HG02610 (cell line): ENCODE measurements around the gene PIK3R3.
"Not testable (repeated sequence)": the region's sequence is repeated elsewhere in the genome, so short reads cannot be mapped to it uniquely, and the experiment has no call there.

Experiments used
- ATAC-seq: cut with Tn5 transposase; IDR thresholded peaks from one replicate; pipeline ENCODE4 v1.9.1; 2021; ENCODE audit warnings: mild to moderate bottlenecking, moderate library complexity; ENCODE audit not compliant: unreplicated experiment

Gene PIK3R3

DNA sequence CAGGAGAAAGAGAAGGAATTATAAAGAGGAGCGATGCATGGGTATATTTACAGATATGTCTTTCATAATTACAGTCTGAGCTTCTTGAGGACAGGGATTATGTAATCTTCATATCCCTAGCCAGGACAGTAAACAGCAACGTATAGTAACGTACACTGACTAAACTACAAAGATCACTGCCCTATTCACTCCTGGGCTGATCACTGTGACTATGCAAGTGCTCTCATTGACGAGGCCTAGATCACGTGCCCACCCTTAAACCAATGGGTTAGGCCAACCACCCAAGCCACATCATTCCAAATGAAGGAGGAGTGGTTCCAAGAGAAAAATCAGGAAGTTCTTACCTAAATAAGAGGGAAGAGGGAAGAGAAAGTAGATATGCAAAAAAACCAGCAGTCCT is 18.5 kb downstream of the PIK3R3 start:
- no peak for ATAC-seq

DNA sequence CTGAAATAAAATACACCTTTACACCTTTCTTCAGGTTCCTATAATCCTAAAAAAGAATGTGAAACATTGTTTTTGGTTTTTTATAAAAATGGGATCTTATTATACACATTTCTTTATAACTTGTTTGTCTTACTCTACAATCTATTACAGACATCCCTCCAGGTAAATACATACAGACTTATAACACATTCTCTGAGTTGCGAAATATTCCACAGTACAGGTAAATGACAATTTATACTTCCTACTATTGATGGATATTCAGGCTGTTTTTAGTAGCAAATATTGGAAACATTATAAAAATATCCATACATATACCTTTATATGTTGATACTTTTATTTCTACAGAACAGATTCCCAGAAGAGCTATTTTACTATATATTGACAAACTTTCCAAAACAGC is 20.3 kb downstream of the PIK3R3 start:
- ATAC-seq, result no peak

DNA sequence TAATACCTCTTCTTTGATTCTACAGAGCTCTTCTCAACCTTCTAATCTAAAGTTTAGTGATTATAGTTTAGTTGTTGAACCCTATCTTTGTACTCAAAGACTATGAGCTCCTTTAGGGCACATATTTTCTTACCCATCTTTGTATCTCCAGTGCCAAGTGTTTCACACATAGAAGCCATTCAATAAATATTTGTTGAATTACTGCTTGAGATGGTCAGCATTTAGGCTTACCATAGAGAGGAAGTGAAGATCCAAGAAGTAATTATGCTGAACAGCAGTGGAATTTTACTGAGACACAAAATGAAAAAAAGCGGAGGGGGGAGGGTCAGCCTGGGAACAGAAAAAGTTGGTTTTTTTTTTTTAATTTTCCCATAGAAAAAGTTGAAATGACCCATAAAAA is 21.9 kb downstream of the PIK3R3 start:
- no peak for ATAC-seq

DNA sequence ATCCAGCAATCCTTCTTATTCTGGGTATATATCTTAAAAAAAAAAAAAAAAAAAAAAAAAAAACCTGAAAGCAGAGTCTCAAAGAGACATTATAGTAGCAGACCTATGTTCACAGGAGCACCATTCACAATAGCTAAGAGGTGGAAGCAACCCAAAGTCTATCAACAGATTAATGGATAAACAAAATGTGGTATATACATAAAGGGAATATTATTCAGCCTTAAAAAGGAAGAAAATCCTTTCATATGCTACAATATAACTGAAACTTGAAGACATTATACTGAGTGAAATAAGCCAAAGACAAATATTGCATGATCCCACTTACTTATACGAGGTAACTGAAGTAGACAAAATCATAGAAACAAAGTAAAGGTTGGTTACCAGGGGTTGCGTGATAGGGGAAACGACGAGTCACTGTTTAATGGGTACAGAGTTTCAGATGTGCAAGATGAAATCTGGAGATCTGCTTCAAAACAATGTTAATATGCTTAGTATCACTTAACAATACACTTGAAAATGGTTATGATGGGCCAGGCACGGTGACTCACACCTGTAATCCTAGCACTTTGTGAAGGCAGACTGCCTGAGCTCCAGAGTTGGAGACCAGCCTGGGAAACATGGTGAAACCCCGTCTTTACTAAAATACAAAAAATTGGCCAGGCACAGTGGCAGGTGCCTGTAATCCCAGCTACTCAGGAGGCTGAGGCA is 29.5 kb downstream of the PIK3R3 start:
- ATAC-seq, result no peak

DNA sequence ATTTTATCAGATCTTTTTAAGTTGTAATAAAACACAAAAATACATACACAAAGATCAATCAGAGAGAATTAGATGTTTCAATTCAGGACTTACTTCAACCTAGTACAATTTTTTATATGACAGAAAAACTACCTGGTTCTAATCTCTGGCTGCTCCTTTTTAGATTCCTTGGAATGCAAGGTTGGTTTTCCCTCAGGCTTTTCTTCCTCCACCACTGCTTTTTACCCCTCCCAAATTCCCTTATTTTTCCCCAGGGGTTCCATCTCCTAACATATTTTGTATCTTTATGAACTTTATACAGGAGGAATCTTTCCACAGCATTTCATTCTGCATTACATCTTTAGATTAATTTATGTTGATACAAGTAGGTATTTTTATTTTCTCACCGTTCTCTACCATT is 33.2 kb downstream of the PIK3R3 start:
- ATAC-seq, result no peak

DNA sequence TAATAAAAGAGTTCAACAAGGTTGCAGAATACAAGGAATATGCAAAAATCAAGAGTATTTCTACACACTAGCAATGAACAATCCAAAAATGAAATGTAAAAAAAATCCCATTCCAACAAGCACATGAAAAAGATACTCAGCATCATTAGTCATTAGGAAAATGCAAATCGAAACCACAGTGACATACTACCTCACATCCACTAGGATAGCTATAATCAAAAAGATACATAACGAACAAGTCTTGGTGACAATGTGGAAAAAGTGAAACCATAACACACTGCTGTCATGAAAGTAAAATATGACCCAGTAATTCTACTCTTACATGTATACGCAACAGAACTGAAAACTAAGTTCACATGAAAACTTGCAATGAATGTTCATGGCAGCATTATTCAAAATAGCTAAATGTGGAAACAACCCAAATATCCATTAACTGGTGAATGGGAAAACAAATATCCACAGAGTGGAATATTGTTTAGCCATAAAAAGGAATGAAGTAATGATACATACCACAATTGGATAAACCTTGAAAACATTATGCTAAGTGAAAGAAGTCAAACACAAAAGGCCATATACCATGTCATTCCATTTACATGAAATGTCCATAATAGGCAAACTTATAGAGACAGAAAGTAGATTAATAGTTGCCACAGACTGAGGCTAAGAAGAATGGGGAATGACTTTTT is 34.3 kb downstream of the PIK3R3 start:
- no peak for ATAC-seq

DNA sequence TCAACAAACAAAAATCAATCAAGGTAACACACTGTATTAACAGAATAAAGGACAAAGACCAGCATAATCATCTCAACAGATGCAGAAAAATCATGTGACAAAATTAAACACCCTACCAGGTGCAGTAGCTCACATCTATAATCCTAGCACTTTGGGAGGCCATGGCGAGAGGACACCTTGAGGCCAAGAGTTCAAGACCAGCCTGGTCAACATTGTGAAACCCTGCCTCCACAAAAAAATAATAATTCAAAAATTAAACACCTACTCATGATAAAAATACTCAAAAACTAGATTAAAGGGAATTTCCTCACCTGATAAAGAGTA is 35.3 kb downstream of the PIK3R3 start:
- no peak for ATAC-seq

DNA sequence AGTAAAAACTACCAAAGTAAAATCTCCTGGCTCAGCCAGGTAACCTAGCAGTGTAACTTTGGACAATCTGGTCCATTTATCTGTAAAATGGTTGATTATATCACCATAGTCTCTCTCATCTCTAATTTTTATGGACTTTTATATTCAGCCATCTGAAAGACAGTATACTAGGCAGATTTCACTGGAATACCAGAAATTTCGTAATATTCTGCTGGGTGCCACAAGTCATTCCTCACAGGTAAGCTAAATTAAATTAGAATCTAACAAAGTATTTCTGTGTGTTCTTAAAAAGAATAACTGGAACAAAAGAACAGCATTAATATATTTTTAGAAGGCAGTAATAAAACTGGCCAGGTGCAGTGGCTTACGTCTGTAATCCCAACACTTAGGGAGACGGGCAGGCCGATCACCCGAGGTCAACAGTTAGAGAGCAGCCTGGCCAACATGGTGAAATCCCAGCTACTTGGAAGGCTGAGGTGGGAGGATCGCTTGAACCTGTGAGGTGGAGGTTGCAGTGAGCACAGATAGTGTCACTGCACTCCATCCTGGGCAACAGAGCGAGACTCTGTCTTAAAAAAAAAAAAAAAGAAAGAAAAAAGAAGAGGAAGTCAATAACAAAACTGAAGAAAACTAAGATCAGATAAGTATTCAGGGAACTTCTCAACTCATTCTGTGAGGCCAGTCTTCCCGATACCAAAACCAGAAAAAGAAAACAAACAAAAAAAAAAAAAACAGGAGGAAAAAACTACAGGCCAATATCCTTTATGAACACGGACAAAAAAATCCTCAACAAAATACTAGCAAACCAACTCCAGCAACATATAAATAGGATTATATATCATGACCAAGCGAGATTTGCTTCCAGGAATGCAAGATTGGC is 35.9 kb downstream of the PIK3R3 start:
- ATAC-seq, result no peak

DNA sequence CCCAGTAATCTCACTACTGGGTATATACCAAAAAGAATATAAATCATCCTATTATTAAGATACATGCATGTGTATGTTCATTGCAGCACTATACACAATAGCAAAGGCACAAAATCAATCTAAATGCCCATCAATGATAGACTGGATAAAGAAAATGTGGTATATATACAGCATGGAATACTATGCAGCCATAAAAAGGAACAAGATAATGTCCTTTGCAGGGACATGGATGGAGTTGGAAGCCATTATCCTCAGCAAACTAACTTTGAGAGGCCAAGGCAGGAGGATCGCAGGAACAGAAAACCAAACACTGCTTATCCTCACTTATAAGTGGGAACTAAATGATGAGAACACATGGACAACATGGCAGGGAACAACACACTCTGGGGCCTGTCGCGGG is 37.3 kb downstream of the PIK3R3 start:
- ATAC-seq, result not testable (repeated sequence)

DNA sequence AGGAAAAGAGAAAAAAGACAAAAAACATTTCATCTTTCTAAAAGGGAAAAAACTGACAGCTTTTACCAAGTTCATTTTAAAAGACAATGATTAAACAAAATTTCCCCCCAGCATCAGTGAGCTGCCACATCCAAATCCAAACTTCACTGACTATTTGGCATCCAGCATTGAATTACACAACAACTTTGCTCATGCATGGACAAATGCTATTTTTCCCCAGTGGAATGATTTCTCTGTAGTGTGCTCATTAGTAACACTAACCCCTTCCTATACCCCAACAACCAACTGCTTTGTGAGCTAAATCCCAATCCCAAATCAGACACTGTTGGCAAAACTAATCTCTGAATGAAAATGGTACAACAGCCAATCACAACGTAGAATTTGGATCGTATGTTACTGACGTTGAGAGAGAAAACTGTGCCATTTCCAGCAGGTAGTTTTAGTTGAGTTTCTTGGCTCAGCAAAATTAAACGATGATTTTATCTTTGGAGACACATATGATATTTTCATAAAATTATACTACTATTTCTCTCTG is 37.9 kb downstream of the PIK3R3 start:
- ATAC-seq, result no peak

DNA sequence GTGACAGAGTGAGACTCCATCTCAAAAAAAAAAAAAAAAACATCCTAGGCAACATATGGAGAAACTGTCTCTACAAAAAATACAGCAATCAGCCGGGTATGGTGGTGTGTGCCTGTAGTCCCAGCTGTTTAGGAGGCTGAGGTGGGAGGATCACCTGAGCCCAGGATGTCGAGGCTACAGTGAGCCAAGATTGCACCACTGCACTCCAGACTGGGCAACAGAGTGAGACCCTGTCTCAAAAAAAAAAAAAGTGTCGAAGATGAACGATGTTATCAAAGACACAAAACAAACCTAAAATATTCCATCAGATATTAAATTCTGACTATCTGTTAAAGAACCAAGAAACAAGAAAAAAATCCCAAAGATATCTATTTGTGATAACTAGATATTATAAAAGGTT is 38.6 kb downstream of the PIK3R3 start:
- not testable (repeated sequence) for ATAC-seq

DNA sequence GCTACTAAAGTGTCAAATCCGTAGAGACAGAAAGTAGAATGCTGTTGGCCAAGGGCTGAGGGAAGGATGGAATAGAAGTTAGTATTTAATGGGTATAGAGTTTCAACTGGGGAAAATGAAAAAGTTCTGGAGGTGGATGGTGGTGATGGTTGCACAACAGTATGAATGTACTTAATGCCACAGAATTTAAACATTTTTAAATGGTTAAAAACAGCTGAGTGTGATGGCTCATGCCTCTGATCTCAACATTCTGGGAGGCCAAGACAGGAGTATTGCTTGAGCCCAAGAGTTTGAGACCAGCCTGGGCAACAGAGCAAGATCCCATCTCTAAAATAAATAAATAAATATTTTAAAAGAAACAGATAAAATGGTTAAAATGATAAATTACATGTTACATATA is 44.5 kb downstream of the PIK3R3 start:
- ATAC-seq, result no peak

DNA sequence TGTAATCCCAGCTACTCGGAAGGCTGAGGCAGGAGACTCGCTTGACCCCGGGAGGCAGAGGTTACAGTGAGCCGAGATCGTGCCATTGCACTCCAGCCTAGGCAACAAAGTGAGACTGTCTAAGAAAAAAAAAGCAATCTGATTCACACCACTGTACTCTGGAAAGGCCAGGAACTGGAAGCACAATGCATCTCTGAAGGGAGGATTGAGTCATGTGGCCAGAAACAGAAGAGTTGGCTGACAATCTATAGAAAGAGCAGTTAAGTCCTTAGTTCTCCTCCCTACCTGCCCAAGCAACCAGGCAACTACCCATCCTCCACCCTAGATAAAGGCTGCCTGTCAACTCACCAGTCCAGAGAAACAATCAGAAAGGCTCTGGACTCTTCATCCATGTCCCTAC is 45.9 kb downstream of the PIK3R3 start:
- no peak for ATAC-seq

DNA sequence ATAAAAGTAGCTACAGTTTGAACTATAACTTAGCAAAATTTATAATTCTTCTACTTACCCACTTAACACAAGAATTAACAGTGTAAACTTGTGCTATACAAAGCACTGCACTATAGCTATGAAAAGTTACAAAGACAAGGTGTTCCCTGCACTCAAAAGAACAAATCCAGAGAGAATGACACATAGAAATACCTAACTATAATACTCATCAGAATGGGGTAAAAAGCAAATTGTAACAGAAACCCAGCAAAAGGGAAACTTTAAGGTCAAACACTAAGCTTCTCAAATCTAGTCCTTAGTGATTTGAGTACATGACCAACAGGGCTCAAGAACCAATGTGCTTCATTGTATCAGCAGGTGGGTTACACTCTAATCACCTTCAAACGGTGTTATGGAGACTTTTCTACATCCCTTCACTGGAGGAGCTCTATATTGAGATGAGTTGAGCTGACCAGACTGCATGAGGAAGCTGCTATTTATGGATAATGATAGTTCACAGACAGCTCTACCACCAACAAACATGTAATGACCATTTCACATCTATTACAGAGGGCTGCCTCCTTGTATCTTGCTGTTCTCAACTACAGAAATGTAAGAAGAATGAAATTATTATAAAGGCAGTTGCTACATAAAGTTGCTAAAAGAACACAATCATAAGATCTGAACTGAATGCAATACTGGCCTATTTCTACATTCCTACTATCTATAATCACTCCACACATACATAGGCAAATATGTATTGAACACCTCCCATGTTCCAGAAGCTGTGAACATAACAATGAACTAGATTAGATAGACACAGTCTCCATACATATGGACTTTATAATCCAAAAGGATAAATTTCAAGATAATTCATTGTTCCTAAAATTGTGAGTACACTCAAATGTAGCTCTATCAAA is 47.6 kb downstream of the PIK3R3 start:
- ATAC-seq, result no peak

DNA sequence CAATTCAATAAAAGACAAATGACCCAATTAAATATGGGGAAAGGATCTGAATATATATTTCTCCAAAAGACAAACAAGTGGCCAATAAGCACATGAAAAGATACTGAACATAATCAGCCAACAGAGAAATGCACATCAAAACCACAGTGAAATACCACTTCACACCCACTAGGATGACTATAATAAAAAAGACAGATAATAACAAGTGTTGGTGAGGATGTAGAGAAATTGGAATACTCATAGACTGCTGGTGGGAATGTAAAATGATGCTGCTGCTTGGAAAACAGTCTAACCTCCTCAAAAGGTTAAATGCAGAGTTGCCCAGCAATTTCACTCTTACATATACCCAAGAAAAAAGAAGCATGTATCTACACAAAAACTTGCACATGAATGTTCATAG is 48.9 kb downstream of the PIK3R3 start:
- ATAC-seq, result no peak

DNA sequence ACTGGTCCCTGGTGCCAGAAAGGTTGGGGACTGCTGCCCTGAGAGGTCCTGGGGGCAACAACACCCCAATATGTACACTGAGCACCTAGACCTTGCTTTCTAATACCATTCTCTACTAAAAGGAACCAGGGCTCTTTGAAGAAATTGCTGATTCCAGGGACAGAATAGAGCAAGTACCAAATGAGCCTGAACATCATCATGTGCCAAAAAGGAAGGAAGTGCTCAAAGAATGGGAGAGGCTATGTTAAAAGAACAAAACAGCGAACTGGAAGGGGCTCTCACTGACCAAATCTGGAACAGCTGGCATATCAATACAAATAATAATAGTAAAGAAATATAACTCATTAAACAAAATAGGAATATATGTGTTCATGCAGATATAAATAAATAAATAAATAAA is 50.8 kb downstream of the PIK3R3 start:
- no peak for ATAC-seq

DNA sequence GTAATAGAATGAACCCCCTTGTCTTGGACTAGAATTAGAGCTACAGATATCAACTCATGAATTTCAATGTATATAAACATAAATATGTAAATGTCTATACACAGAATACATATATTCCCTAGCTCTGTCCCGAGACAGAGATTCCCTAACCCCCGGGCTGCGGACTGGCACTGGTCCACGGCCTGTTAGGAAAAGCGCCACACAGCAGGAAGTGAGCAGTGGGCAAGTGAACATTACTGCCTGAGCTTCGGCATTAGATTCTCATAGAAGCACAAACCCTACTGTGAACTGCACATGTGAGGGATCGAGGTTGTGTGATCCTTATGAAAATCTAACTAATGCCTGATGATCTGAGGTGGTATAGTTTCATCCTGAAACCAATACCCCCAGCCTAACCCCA is 51.2 kb downstream of the PIK3R3 start:
- no peak for ATAC-seq

DNA sequence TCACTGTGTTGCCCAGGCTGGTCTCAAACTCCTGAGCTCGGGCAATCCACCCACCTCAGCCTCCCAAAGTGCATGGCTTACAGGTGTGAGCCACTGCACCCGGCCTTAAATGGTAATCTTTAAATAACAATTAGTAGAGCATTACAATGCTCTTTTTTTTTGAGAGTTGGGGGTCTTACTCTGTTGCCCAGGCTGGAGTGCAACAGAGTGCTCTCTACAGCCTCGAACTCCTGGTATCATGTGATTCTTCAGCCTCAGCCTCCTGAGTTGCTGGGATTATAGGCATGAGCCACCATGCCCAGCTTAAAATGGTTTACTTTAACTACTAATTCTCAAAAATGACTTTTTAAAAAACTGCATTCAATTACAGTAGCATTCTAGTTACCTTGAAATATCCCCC is 52.2 kb downstream of the PIK3R3 start:
- ATAC-seq, result no peak

DNA sequence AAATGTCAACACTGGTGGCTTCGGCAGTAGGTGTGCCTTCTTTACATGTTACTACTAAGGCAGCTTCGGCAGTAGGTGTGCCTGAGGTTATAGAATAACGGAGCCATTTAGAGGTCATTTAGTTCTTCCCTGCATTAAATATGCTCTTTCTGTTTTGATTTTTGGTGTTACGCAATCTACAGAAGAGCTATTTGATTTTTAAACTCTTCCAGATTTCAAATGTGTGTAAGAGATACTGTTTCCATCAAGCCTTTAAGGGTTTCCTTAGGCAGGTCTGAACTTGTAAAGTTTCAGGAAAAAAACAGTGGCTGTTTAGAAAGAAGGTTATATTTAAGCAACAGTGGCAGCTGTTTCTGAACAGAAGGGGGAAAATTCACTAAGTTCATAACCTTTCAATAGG is 54.8 kb downstream of the PIK3R3 start:
- no peak for ATAC-seq

DNA sequence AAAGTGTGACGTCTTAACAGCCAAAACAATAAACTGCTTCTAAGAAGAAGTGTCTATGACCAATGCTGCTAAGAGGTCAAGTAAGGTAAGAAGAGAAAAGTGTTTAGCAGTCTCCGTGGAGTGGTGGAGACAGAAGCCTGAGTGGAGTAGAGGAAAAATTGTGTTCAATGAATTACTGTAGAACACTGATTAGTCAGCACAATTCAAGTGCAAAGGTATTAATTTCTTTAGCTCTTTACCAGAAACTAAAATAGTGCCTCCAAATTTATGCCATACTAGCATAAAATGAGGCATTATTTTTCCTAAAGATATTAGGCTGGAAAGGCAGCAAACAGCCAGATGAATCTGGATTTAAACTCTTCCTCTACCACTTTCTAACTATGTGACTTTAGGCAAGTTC is 56.1 kb downstream of the PIK3R3 start:
- no peak for ATAC-seq

DNA sequence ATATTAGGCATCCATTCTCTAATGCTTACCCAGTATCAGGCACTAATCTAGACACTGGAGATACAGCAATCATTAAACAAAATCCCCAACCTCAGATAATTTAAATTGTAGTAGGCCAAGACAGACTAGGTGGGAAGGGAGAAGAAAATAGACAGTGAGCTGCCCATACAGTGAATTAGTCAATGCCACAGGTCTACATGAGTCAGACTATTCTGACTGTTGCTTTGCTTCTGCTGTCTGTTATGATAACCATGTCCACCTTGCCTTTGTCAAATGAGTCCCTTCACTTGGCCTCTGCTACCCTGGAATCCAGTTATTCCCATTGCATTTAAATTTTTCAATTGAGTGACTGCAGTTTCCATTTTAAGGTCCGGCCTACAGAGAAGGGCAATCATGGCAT is 59.5 kb downstream of the PIK3R3 start:
- ATAC-seq, result no peak
